ENCODE data around the gene UGT1A10. TPM values are rescaled to one million over a fixed set of nuclear protein-coding genes. Genes with fewer than 3 reads are reported as not detected.
A peak's percentile ranks its signal among the peaks of the same experiment; 100 is the strongest.

Gene UGT1A10
- total RNA-seq, 1 experiment from 2014 or later, result not detected

DNA sequence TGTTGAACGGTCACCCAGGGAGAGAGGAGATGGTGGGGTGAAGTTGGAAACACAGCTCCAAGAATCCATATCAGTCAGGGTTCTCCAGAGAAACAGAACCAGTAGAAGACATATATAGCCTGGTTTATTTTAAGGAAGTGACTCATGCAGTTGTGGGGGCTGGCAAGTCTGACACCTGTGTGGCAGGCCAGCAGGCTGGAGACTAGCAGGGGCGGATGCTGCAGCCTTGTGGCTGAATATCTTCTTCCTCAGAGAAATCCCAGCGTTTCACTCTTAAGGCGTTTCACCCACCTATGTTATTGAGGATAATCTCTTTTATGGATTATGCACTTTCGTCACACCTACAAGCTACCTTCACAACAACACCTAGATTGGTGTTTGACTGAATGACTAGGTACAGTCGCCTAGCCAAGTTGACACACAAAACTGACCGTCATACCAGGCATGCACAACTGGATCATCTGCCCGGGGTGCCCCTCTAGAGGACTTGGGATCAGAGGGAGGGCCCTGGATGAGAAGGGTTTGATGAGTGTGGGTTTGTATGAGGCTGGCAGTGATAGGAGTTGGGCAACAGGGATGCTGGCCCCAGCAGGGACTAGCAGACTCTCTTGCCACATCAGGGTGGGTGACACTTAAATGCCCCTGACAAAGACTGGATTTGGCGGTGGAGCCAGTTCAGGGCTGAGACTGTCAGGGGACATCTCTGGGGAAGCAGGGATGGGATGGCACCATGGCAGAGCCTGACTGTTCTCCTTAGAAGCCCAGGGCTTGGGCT is 165.3 kb downstream of the UGT1A10 start:
- peak in 1 of 2 experiments; percentile 7 for DNase-seq
- no peaks in the 10 kb centered on the region; the same call in 1 of the 2 replicates for H3K27me3 ChIP-seq

GRCh38 chr2:233802132-233802815 is 166.0 kb downstream of the UGT1A10 start:
- no peaks in the 10 kb centered on the region for H3K36me3 ChIP-seq
- no peaks in the 10 kb centered on the region; the same call in 1 of the 2 replicates for H3K27me3 ChIP-seq
- no peak overlapping the region for H3K4me3 ChIP-seq
- no peaks in the 10 kb centered on the region; the same call in 1 of the 2 replicates for H3K9me3 ChIP-seq (replicated peaks)
- H3K4me1 ChIP-seq, result no peaks in the 10 kb centered on the region
- H3K27ac ChIP-seq, result no peak overlapping the region
- no peak for DNase-seq

More for the DNA sequence above, 165.3 kb downstream of the UGT1A10 start:
- H3K36me3 ChIP-seq, result no peaks in the 10 kb centered on the region
- H3K9me3 ChIP-seq (replicated peaks), result no peaks in the 10 kb centered on the region; the same call in 1 of the 2 replicates
- no peaks in the 10 kb centered on the region for H3K4me1 ChIP-seq
- H3K4me3 ChIP-seq, result no peak overlapping the region
- H3K27ac ChIP-seq, result no peak overlapping the region

GRCh38 chr2:233803292-233803911 is 167.2 kb downstream of the UGT1A10 start:
- no peaks in the 10 kb centered on the region; the same call in 1 of the 2 replicates for H3K9me3 ChIP-seq (replicated peaks)
- no peak overlapping the region for H3K4me3 ChIP-seq
- H3K36me3 ChIP-seq, result no peaks in the 10 kb centered on the region
- DNase-seq, result no peak
- no peaks in the 10 kb centered on the region for H3K4me1 ChIP-seq
- no peaks in the 10 kb centered on the region; the same call in 1 of the 2 replicates for H3K27me3 ChIP-seq
- H3K27ac ChIP-seq, result no peak overlapping the region

DNA sequence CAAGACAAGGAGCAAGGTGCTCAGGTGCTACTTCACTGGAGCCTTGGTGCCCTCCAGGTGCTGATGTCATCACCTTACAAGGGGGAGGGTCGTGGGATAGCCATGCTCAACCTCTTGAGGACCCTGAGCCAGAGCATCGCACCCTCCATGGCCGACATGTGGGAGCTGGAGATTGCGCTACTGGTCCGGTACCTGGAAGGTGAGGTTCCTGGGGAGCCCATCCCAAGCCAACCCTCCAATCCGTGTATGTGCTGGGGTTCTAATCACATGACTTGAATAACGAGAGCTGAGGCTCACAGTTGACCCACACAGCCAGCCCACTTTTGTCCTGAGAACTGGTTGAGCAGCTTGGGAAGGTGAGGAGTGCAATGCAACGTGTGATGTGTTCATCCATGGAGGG is 167.7 kb downstream of the UGT1A10 start:
- Histone ChIP-seq H3K4me1 (no peaks in the 10 kb centered on the region), H3K27ac (no peak overlapping the region), H3K4me3 (no peak overlapping the region), H3K27me3 (no peaks in the 10 kb centered on the region), H3K36me3 (no peaks in the 10 kb centered on the region), H3K9me3 (replicated peaks) (no peaks in the 10 kb centered on the region; the same call in 1 of the 2 replicates)
- no peak for DNase-seq

DNA sequence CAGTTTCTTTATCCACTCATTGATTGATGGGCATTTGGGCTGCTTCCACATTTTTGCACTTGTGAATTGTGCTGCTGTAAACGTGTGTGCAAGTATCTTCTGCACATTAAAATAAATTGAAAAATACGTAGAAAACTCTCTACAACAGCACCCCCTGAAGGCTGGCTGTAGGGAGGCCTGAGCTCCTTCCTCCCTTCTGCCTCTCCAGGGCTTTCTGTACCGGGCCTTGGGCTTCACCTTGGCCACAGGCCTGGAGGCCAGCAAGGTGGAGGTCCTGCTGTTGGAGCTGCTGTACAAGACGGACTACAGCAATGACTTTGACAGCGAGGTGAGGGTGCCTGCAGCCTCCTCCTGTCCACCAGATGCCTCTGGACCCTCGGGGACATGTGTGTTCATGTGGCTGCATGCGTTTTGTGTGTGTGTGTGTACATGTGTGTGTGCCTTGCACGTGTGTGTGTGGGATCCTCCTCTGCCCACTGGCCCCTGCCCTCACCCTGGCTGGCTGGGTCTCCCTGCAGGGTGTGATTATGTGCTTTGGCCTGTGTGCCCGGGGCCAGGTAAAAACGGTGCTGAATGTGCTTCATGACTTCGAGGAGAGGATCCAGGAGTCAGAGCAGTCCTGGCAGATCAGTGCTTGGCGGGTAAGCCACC is 171.1 kb downstream of the UGT1A10 start:
- Histone ChIP-seq H3K4me3 (no peak overlapping the region), H3K27ac (no peak overlapping the region), H3K9me3 (replicated peaks) (no peaks in the 10 kb centered on the region; the same call in 1 of the 2 replicates), H3K4me1 (no peaks in the 10 kb centered on the region), H3K36me3 (no peaks in the 10 kb centered on the region), H3K27me3 (no peaks in the 10 kb centered on the region)
- DNase-seq, result no peak

GRCh38 chr2:233807966-233808935 is 172.0 kb downstream of the UGT1A10 start:
- Histone ChIP-seq H3K4me1 (no peaks in the 10 kb centered on the region), H3K36me3 (no peaks in the 10 kb centered on the region), H3K9me3 (replicated peaks) (no peaks in the 10 kb centered on the region; the same call in 1 of the 2 replicates), H3K27me3 (no peaks in the 10 kb centered on the region), H3K4me3 (no peak overlapping the region), H3K27ac (no peak overlapping the region)
- no peak for DNase-seq

GRCh38 chr2:233810385-233810784 is 174.1 kb downstream of the UGT1A10 start:
- H3K4me3 ChIP-seq, result no peak overlapping the region
- no peaks in the 10 kb centered on the region for H3K4me1 ChIP-seq
- DNase-seq, result no peak
- no peaks in the 10 kb centered on the region; the same call in 1 of the 2 replicates for H3K9me3 ChIP-seq (replicated peaks)
- no peak overlapping the region for H3K27ac ChIP-seq
- H3K36me3 ChIP-seq, result no peaks in the 10 kb centered on the region
- H3K27me3 ChIP-seq, result no peaks in the 10 kb centered on the region

DNA sequence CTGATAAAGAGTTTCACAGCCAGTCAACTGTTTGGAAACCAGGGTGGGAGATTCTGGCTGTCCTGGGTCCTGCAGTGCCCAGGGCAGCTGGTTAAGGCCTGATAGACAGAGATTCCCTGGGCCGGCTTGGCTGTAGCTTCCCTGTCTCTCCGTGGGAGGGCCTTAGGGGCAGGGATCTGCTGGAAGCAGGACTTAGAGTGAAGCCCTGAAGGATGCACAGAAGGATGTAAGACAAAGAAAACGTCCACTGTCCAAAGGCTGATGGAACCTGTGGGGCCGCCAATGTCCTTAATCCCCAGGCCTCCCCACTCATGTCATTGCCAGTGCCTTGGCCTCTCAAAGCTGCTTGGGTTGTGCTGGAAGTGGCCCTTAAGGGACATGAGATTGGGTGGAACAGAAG is 174.8 kb downstream of the UGT1A10 start:
- Histone ChIP-seq H3K4me3 (no peak overlapping the region), H3K27me3 (no peaks in the 10 kb centered on the region; the same call in 1 of the 2 replicates), H3K36me3 (no peaks in the 10 kb centered on the region), H3K4me1 (no peaks in the 10 kb centered on the region), H3K9me3 (replicated peaks) (no peaks in the 10 kb centered on the region; the same call in 1 of the 2 replicates), H3K27ac (no peak overlapping the region)
- DNase-seq, result peak in 1 of 2 experiments; percentile 0

GRCh38 chr2:233811732-233812131 is 175.5 kb downstream of the UGT1A10 start:
- Histone ChIP-seq H3K27ac (no peak overlapping the region), H3K27me3 (no peaks in the 10 kb centered on the region; the same call in 1 of the 2 replicates), H3K4me3 (no peak overlapping the region), H3K9me3 (replicated peaks) (no peaks in the 10 kb centered on the region; the same call in 1 of the 2 replicates), H3K36me3 (no peaks in the 10 kb centered on the region), H3K4me1 (peaks cover 3% of the 10 kb centered on the region; the same call in 1 of the 2 replicates)
- DNase-seq, result no peak

DNA sequence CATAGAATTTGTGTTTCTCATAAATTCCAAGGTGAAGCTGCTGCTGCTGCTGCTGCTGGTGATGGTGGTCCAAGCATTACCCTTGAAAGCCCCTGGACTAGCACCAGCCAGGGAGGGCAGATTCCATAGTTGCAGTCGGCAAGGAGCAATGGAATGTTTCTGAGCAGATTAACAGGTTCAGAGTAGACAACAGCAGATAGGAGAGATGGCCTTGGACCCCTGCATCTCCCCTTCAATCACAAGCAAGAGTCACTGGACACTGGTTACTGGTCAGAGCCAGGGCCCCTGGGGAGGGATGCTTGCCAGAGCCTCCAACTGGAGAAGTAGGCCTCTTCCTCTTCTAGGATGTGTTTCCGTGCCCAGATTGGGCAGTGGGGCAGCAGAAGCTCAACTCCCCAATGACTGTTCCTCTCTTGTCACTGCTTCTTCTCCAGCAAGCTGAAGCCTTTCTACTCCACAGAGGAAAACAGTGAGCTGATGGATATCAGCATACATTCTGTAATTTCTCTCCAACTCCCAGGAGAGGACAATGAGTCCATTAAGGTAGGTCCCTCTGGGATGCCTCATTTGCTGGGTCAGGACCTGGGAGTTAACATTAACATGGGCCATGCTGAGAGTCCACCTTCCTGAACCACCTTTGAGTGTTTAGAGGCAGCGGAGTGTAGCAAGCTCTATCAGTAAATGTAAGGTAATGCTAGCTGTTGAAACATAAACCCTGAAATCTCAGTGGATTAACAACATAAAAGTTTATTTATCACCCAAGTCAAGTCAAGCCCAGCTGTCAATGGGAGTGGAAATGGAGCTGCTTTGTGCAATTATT is 177.2 kb downstream of the UGT1A10 start:
- Histone ChIP-seq H3K4me3 (no peak overlapping the region), H3K36me3 (no peaks in the 10 kb centered on the region), H3K9me3 (replicated peaks) (no peaks in the 10 kb centered on the region), H3K4me1 (peaks cover 3% of the 10 kb centered on the region; the same call in 1 of the 2 replicates), H3K27me3 (no peaks in the 10 kb centered on the region; the same call in 1 of the 2 replicates), H3K27ac (no peak overlapping the region)
- no peak for DNase-seq

GRCh38 chr2:233814056-233814835 is 178.0 kb downstream of the UGT1A10 start:
- no peak for DNase-seq
- Histone ChIP-seq H3K9me3 (replicated peaks) (no peaks in the 10 kb centered on the region), H3K4me3 (no peak overlapping the region), H3K27me3 (no peaks in the 10 kb centered on the region; the same call in 1 of the 2 replicates), H3K36me3 (no peaks in the 10 kb centered on the region), H3K4me1 (peaks cover 3% of the 10 kb centered on the region; the same call in 1 of the 2 replicates), H3K27ac (no peak overlapping the region)

DNA sequence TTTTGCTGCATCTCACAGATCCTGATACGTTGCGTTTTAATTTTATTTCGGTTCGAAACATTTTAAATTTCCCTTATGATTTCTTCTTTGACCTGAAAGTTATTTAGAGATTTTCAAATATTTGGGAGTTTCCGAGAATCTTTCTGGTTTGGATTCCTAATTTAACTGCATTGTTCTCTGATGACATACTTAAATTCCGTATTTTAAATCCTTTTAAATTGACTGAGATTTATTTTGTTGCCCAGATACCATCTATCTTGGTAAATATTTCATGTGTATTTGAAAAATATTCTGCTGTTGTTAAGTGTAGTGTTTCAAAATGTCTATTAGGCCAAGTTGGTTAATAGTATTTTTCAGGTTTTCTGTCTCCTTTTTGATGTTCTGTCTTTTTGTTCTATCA is 179.6 kb downstream of the UGT1A10 start:
- Histone ChIP-seq H3K4me1 (peaks cover 3% of the 10 kb centered on the region; the same call in 1 of the 2 replicates), H3K27me3 (no peaks in the 10 kb centered on the region; the same call in 1 of the 2 replicates), H3K36me3 (no peaks in the 10 kb centered on the region), H3K27ac (no peak overlapping the region), H3K9me3 (replicated peaks) (no peaks in the 10 kb centered on the region), H3K4me3 (no peak overlapping the region)
- DNase-seq, result no peak
